IPS-18c (cell line): ENCODE data around the gene NFKBIE.
"Not testable (repeated sequence)": the region's sequence is repeated elsewhere in the genome, so short reads cannot be mapped to it uniquely, and the experiment has no call there.

ENCODE experiments used
- H3K4me3 ChIP-seq: 2 replicates; pipeline ENCODE4 v1.7.0; 2013; ENCODE audit warnings: low read depth, mild to moderate bottlenecking, low read length, moderate library complexity; ENCODE audit not compliant: insufficient read depth
- H3K9me3 ChIP-seq: one replicate; pipeline ENCODE4 v1.6.1; 2013; ENCODE audit warnings: mild to moderate bottlenecking, low read length, moderate library complexity; ENCODE audit not compliant: control insufficient read depth, insufficient read depth

NFKBIE gene

DNA sequence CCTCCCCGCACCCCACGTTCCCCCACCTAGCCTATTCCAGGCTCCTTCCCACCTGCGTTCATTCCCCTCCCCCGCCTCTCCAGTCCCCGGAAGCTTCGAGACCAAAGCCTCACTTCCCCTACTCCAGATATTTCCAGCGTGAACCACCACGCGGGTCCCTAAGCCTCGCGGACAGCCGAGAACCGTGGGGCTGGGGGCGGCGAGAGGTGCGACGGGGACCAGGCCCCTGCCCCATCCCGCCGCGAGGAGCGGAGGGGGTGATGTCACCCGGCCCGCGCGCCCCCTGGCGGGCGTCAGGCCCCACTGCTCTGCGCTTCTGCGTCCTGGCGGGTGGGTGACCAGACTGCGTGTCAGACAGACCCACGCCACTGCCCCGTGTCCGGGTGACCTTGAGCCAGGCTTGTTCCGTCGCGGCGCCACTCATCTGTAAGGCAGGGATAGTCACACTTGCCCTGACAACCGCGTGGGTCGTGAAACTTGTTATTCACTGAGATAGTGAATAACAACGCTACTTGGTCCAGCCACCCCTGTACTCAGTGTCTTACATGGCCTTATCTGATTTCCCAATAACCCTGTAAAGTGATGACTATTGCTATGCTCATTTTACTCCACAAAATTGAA lies 27.4 kb downstream of the NFKBIE start:
- Histone ChIP-seq H3K4me3 (peak overlapping the region; percentile 77), H3K9me3 (no peaks in the 10 kb centered on the region)

DNA sequence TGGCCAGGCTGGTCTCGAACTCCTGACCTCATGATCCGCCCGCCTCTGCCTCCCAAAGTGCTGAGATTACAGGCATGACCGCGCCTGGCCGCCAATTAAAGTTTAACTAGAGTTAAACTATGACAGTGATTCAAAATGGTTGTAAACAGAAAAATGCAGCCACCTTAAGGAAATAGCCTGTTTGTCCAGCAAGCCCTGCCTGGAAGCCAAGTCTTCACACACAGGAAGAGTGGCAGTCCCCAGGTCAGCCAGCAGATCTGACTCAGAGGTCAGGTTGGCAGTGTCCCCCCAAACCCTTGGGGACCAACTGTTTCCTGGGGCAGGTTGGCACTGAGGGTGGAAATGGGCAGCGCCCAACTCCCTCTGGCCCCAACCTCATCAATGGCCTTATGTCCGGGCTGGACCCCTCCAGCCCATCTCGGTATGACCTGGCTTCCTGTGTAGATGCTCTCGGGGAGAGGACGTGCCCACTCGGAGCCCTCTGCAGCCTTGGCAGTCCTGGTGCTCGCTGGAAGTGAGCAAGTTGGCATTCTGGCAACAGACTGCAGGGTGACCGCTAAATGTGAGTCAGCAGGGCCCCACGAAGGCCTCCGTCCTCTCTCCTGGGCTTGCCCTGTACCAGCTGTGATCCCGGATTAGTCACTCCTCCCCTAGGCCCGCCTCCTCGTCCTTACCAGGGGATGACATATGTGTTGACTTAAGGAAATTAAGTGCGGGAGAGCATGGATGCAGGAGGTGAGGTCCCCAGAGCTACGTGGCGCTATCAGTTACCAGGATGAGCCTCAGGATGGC lies 28.1 kb downstream of the NFKBIE start:
- Histone ChIP-seq H3K4me3 (peak overlapping the region; percentile 77), H3K9me3 (no peaks in the 10 kb centered on the region)

DNA sequence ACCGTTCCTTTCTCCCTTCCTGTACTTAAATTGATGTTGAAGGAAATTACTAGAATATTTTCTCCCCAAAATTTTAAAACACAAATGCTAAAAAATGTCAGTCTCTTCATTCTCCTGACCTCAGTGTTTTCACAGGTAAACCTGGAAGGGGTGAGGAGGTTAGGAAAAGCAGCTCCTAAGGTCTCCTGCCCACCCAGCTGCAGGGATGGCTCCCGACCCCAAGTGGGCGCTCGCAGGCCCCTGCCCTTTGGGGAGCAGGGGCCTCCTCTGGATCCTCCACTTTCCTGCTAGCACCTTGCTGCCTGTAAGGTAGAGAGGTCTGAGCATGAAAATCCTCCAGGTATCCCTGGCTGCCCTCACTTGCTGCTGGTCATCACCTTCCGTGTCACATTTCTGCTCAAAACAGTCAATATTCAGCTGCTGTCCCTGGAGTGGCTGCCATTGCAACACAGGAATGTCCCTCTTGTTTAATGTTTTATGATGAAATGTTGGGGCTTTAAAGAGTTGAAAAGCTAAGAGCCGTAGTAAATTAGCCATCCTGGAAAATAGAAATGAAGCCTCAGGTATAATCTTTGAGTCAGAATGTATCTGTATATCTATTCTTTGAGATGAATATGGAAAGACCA lies 29.3 kb downstream of the NFKBIE start:
- Histone ChIP-seq H3K4me3 (no peak overlapping the region), H3K9me3 (no peaks in the 10 kb centered on the region)

DNA sequence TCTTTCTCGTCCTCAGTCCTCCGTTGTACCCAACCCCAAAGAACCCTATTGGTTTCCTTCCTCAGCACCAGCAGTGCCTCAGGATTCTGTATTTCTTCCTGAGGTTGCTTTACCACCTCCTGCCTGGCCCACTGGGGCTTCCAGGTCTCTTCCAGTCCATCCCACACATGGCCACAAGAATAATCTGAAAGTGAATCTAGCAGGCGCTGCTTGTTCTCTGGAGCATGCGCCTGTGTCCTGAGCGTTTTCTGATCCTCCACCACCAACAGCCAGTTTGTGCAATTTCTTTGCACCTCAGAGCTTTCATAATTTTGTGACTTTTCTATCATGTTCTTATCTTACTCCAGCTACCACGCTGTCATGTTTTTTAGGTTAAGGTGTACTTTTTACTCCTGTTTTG lies 30.1 kb downstream of the NFKBIE start:
- Histone ChIP-seq H3K9me3 (no peaks in the 10 kb centered on the region), H3K4me3 (no peak overlapping the region)

DNA sequence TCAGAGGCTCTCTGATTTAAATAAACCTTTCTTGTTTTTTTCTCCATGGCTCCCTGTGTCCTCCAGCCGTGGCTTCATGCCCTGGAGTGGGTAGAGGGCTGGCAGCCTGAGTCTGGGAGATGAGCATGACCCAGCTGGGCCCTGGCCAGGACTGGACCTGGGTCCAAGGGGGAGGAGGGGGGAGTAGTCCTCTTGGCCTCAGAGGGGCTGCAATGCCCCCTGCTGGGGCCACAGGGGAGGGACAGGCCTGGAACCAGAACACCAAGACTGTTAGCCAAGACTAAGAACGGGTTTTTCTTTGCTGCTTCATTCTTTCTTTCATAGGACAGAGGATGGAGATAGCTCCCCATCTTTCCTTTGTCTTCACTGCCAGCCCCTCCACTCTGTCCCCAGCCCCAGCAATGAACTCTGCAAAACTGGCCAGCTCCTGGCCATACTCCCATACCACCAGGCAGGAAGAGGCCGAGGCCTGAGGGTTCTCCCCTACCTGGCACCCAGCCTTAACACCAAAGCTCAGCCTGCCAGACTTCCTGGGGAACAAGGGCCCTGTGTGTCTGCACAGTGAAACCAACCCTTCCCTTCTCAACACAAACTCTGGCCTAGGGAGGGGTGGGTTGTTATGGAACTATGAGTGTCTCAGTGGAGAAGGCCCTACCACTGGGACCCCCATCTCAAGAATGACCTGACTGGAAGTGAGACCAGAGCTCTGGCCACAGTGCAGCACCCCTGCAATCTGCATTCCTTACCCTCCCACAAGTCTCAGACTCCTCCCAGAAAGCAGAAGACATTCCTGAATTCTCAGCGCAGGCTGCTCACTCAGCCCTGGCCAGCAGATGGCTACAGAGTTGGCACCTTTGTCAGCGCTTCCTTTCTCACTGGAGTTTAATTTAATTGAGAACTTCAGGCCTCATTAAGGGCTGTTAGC lies 31.0 kb downstream of the NFKBIE start:
- H3K4me3 ChIP-seq: no peak overlapping the region
- H3K9me3 ChIP-seq: no peaks in the 10 kb centered on the region

DNA sequence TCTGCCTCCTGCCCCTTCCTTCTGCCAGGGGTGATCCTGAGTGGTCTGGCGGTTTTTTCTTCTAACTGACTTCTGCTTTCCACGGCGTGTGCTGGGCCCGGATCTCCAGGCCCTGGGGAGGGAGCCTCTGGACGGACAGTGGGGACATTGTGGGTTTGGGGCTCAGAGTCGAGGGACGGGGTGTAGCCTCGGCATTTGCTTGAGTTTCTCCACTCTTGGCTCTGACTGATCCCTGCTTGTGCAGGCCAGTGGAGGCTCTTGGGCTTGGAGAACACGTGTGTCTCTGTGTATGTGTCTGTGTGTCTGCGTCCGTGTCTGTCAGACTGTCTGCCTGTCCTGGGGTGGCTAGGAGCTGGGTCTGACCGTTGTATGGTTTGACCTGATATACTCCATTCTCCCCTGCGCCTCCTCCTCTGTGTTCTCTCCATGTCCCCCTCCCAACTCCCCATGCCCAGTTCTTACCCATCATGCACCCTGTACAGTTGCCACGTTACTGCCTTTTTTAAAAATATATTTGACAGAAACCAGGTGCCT lies 31.7 kb downstream of the NFKBIE start:
- Histone ChIP-seq H3K9me3 (no peaks in the 10 kb centered on the region), H3K4me3 (no peak overlapping the region)

DNA sequence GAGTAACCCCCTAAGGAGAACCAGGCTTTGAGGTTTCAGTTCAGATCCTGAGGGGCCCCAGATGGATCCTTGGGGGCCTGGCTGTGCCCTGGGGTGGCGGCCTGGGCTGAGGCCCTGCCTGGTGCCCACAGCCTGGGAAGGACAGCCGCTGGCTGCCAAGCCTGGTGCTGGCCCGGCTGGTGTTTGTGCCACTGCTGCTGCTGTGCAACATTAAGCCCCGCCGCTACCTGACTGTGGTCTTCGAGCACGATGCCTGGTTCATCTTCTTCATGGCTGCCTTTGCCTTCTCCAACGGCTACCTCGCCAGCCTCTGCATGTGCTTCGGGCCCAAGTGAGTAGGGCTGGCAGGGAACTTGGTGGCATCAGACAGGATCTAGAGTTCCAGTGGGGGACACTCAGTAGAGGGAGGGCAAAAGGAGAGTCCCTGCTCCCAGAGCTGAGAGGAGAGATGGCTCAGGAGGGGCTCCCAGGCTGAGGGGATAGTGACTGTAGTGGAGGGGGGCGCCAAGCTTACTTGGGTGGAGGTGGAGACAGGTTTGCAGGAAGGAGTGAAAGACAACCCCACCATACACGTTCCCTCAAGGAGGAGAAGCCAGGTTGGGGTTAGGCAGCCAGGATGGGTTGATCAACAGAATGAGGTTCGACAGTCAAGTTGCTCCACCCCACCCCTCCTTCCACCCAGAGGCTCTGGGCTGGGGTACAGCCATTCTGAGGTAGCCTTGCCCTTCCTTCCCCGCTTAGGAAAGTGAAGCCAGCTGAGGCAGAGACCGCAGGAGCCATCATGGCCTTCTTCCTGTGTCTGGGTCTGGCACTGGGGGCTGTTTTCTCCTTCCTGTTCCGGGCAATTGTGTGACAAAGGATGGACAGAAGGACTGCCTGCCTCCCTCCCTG lies 32.4 kb downstream of the NFKBIE start:
- H3K9me3 ChIP-seq: no peaks in the 10 kb centered on the region

DNA sequence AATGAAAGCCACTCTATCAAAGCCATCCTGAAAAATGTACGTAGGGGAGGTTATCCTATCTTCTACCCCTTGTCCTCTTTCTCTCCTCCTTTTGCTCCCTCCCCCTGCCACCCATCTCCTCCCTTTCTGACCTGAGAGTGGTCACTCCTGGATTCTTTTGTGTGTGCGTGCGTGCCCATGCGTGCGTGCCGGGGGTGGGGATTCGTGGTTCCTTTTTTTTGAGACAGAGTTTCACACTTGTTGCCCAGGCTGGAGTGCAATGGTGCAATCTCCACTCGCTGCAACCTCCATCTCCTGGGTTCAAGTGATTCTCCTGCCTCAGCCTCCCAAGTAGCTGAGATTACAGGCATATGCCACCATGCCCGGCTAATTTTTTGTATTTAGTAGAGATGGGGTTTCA lies 33.9 kb downstream of the NFKBIE start:
- H3K9me3 ChIP-seq, H3K4me3 ChIP-seq: not testable (repeated sequence)

More for the DNA sequence above, 32.4 kb downstream of the NFKBIE start:
- no peak overlapping the region for H3K4me3 ChIP-seq

DNA sequence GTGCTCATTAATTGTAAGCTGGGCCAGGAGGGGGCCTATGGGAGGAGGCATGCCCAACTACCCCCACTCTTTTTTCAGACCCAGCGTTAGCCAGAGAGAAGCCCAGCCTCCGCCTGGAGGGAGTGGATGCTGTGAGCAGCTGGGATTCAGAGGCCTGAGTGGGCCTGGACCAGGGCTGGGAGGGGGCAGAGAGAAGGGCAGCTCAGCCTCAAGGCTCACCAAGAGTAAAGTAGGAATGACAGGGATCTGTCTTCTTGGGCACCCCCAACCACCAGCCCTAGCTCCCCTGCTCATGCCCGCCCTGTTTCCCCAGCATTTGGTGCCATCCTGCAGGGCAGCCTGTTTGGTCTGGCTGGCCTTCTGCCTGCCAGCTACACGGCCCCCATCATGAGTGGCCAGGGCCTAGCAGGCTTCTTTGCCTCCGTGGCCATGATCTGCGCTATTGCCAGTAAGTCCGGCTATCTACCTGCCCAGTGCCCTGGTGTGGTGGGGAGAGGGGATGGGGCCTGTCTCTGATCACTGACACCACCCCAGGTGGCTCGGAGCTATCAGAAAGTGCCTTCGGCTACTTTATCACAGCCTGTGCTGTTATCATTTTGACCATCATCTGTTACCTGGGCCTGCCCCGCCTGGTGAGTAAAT lies 35.2 kb downstream of the NFKBIE start:
- Histone ChIP-seq H3K4me3 (no peak overlapping the region), H3K9me3 (no peaks in the 10 kb centered on the region)

DNA sequence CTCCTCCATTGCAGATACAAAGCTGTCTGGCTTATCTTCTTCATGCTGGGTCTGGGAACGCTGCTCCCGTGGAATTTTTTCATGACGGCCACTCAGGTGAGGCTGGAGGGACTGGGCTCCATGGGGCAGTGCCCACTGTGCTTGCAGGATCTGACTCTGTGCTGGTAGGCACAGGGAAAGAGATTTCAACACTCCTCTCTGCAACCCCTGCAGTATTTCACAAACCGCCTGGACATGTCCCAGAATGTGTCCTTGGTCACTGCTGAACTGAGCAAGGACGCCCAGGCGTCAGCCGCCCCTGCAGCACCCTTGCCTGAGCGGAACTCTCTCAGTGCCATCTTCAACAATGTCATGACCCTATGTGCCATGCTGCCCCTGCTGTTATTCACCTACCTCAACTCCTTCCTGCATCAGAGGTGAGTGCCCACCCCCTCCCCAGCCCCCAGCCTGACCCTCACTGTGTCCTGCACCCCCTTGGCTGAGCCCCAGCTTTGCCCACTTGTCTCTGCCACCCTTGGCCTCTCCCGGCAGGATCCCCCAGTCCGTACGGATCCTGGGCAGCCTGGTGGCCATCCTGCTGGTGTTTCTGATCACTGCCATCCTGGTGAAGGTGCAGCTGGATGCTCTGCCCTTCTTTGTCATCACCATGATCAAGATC lies 35.8 kb downstream of the NFKBIE start:
- Histone ChIP-seq H3K4me3 (no peak overlapping the region), H3K9me3 (no peaks in the 10 kb centered on the region)

DNA sequence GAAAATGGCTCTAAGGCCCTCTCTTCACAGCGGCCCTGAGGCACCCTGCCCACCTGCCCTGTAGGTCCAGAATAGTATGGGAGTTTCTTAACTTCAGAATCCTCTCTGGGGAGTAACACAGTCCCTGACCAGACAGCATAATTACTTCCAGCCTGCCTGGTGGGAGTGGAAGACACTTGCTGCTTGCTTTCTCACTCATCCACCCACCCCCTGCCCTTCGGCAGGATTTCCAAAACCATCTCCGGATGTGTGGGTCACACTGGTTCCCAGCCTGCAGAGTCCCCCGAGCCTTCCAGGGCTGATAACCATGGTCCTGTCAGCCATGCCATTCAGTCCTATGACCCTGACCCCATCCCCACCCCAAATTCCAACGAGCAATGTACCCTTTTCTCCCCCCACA lies 36.5 kb downstream of the NFKBIE start:
- H3K9me3 ChIP-seq: no peaks in the 10 kb centered on the region

DNA sequence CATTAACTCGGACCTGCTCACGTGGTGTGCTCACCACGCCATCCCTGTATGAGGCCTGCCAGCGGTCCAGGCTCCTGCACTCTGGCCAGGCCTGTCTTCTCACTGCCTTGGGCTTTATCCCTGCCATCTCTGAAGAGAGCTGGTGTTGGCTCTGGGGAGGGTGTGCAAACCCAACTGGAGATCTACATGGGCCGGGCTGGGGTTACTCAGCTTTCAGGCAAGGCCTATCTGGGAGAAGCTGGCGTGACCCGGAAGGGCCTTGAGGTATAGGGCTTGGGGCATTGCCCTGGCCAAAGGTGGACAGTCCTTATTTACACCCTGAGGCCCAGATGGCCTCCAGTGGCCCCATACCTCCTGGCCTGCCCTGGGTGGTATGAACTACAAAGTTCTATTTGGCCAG lies 36.9 kb downstream of the NFKBIE start:
- no peaks in the 10 kb centered on the region for H3K9me3 ChIP-seq

More for the DNA sequence above, 36.5 kb downstream of the NFKBIE start:
- H3K4me3 ChIP-seq: no peak overlapping the region

DNA sequence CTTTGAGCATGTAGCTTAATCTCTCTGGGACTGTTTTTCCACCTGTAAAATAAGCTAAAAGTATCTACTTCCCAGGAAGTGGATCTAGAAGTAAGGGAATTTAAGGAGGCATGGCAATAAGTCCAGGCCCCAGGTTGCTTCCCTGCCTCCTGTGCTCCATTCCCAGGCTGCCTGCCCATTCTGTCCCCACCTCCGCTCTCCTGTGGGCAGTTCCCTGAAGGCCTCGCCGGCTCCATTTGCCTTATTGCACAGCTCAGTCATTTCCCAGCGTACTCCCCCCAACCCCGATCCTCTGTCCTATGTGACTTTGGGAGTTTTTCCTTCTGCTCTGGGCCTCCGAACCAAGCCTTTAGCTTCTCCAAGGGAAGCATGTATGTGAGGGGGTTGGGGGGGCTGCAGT lies 37.3 kb downstream of the NFKBIE start:
- Histone ChIP-seq H3K4me3 (no peak overlapping the region), H3K9me3 (no peaks in the 10 kb centered on the region)

More for the DNA sequence above, 36.9 kb downstream of the NFKBIE start:
- no peak overlapping the region for H3K4me3 ChIP-seq

DNA sequence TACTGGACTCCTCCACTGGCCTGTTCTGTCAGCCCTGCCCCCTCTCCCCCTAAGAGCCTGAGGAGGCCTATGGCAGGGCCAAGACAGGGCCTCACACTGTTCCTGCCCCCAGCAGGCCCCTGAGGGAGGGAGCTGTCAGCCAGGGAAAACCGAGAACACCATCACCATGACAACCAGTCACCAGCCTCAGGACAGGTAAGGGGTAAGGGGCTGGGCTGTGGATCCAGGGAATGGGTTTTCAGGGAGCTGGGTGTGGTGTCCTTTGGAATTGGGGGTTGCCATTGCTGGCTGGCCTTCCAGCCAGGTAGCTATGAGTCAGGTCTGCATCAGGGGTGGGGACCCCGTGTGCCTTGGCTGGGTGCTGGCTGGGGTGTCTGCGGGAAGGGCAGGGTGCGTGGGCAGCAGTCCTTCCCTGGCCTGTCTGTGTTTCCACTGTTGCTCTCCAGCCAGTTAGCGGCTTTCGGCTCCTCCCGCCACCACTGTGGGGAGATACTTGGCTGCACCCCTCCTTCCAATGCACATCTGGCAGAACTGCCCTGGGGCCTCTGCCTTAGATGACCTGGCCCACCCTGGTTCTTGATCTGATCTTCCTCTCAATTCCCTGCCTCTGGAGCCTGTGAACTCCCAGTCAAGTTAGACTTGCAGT lies 38.1 kb downstream of the NFKBIE start:
- Histone ChIP-seq H3K4me3 (no peak overlapping the region), H3K9me3 (no peaks in the 10 kb centered on the region)
